HepG2 (cell line): Measurements from ENCODE around the gene POLR1E. TPM values are rescaled to one million over a fixed set of nuclear protein-coding genes. Genes with fewer than 3 reads are reported as not detected.

Experiments
- ATAC-seq: fragments of 200-7000 bp; cut with Tn5 transposase; 3 replicates; pipeline ENCODE4 v1.9.1; 2020; ENCODE audit warnings: mild to moderate bottlenecking, moderate library complexity
- BruUV-seq: library from RNA; stranded (reverse); fragments of 400-500 nt; replicated peaks from 2 replicates; lab custom pipeline; 2021; lab: Mats Ljungman, UMichigan
- CTCF ChIA-PET: fragments of 300-600 bp; formaldehyde crosslinking; extraction: SDS; loops from one replicate; lab custom pipeline; 2021; ENCODE audit warnings: low total read pairs, inconsistent platforms, low intra/inter-chr PET ratio; lab: Yijun Ruan, JAX
- POLR2A ChIA-PET: fragments of 350-600 bp; sonication (Branson Sonifier 250); formaldehyde crosslinking; loops from one replicate; lab custom pipeline; 2020; ENCODE audit warnings: antibody characterized with exemption, inconsistent platforms; lab: Yijun Ruan, JAX
- DNase-seq: peaks from one replicate; pipeline ENCODE4 v3.0.0-alpha.2; 2015; ENCODE audit warnings: low spot score
- FAIRE-seq: peaks from 3 replicates; lab custom pipeline; 2011; peaks lifted over from hg19 to GRCh38; lab: Jason Lieb, UNC
- H2AFZ ChIP-seq: one replicate; pipeline ENCODE4 v1.6.1; 2011; ENCODE audit warnings: low read length, inconsistent platforms
- H3K27ac ChIP-seq: fragments of 300-600 bp; 3 replicates; pipeline ENCODE4 v1.8.0; 2011; ENCODE audit warnings: mixed run types, mild to moderate bottlenecking, mixed read lengths, low read length, inconsistent platforms; ENCODE audit not compliant: insufficient read depth; ENCODE audit errors: extremely low read length
- H3K27me3 ChIP-seq, 2 experiments: fragments of 200-600 bp in 1 of 2; 2 replicates in 1 of 2; 3 replicates in 1 of 2; pipeline versions ENCODE4 v1.6.0 to v1.8.0; 2011; ENCODE audit warnings: low read length in 2 of 2, mild to moderate bottlenecking in 2 of 2, moderate library complexity in 2 of 2, inconsistent platforms in 1 of 2; ENCODE audit not compliant: insufficient read depth in 2 of 2, control insufficient read depth in 1 of 2
- H3K36me3 ChIP-seq, 2 experiments: fragments of 200-600 bp in 1 of 2; replicated peaks in 1 of 2; 2 replicates in 1 of 2; 3 replicates in 1 of 2; pipeline versions ENCODE4 v1.5.1 to v1.8.0; 2011; ENCODE audit warnings: low read length in 2 of 2, inconsistent platforms in 1 of 2; ENCODE audit not compliant: insufficient read depth in 2 of 2, control insufficient read depth in 1 of 2
- H3K4me1 ChIP-seq: 2 replicates; pipeline ENCODE4 v1.5.1; 2012; ENCODE audit warnings: low read length, inconsistent platforms; ENCODE audit not compliant: insufficient read depth
- H3K4me2 ChIP-seq: 2 replicates; pipeline ENCODE4 v1.6.0; 2011; ENCODE audit warnings: low read depth, low read length, inconsistent platforms
- H3K4me3 ChIP-seq, 3 experiments: fragments of 200-600 bp in 1 of 3; sonication (generic), shearing (Covaris generic) in 1 of 3; replicated peaks in 1 of 3; 2 replicates each; pipeline ENCODE4 v1.5.1; 2011 to 2016; ENCODE audit warnings: low read length in 3 of 3, inconsistent platforms in 2 of 3, low read depth in 2 of 3, mild to moderate bottlenecking in 2 of 3, control low read depth in 1 of 3, mixed read lengths in 1 of 3; ENCODE audit not compliant: insufficient read depth in 1 of 3
- H3K79me2 ChIP-seq: one replicate; pipeline ENCODE4 v1.6.1; 2011; ENCODE audit warnings: low read length, inconsistent platforms; ENCODE audit not compliant: insufficient read depth
- H3K9ac ChIP-seq: 2 replicates; pipeline ENCODE4 v1.6.0; 2011; ENCODE audit warnings: mild to moderate bottlenecking, low read depth, low read length, inconsistent platforms; ENCODE audit not compliant: insufficient read depth
- H3K9me3 ChIP-seq: 2 replicates; pipeline ENCODE4 v1.5.1; 2012; ENCODE audit warnings: mild to moderate bottlenecking, low read length
- H4K20me1 ChIP-seq: 2 replicates; pipeline ENCODE4 v1.6.0; 2011; ENCODE audit warnings: inconsistent platforms, mild to moderate bottlenecking, low read length, moderate library complexity; ENCODE audit not compliant: insufficient read depth
- KDM3A ChIP-seq: IDR thresholded peaks from 2 replicates; pipeline ENCODE4 v1.6.1; 2018; ENCODE audit warnings: low read depth, missing compliant biosample characterization
- MATR3 ChIP-seq: sonication (generic); formaldehyde crosslinking; IDR thresholded peaks from 2 replicates; pipeline ENCODE4 v1.4.0; 2020; ENCODE audit warnings: missing genetic modification reagents
- RFXANK ChIP-seq: IDR thresholded peaks from 2 replicates; pipeline ENCODE4 v1.6.1; 2016
- STAG1 ChIP-seq: sonication (generic); formaldehyde crosslinking; IDR thresholded peaks from 2 replicates; pipeline ENCODE4 v1.4.0; 2020; ENCODE audit warnings: missing genetic modification reagents
- TEAD3 ChIP-seq: optimal IDR thresholded peaks from 2 replicates; pipeline ENCODE3; 2016; ENCODE audit warnings: borderline replicate concordance
- THYN1 ChIP-seq: sonication (generic); formaldehyde crosslinking; IDR thresholded peaks from 2 replicates; pipeline ENCODE4 v1.8.1; 2023; ENCODE audit warnings: low read depth, mild to moderate bottlenecking, moderate library complexity, missing genetic modification reagents, borderline replicate concordance
- TOPORS ChIP-seq: sonication (generic); formaldehyde crosslinking; IDR thresholded peaks from 2 replicates; pipeline ENCODE4 v1.8.0; 2023; ENCODE audit warnings: mild to moderate bottlenecking, missing genetic modification reagents
- U2AF2 ChIP-seq: fragments of 200-400 bp; formaldehyde crosslinking; IDR thresholded peaks from 2 replicates; pipeline ENCODE4 v1.6.1; 2017; ENCODE audit warnings: low read depth, mild to moderate bottlenecking, low read length
- ZNF333 ChIP-seq: sonication (generic); formaldehyde crosslinking; IDR thresholded peaks from 2 replicates; pipeline ENCODE4 v1.4.0; 2020; ENCODE audit warnings: mild to moderate bottlenecking, missing genetic modification reagents, borderline replicate concordance
- ZNF33B ChIP-seq: sonication (generic); formaldehyde crosslinking; IDR thresholded peaks from 2 replicates; pipeline ENCODE4 v1.5.1; 2020; ENCODE audit warnings: mild to moderate bottlenecking, missing genetic modification reagents
- ZNF34 ChIP-seq: sonication (generic); formaldehyde crosslinking; IDR thresholded peaks from 2 replicates; pipeline ENCODE4 v1.4.0; 2020; ENCODE audit warnings: mild to moderate bottlenecking, missing genetic modification reagents, borderline replicate concordance
- WGBS: methylation state at CpG from one replicate; pipeline ENCODE4 v1.1.6; 2017; ENCODE audit warnings: low lambda C conversion rate; 5-methylcytosine and 5-hydroxymethylcytosine counted together
- in situ Hi-C: cut with HindIII; loops from 2 replicates; pipeline ENCODE4 v1.10.0; 2017; ENCODE audit warnings: low pct_unique_long_range_greater_than_20kb; ENCODE audit not compliant: extremely low pct_ligation_motif_present
- intact Hi-C: fragments of 100-400 bp; cut with micrococcal nuclease; formaldehyde crosslinking; loops from one replicate; pipeline ENCODE4 v1.10.0; 2022; ENCODE audit not compliant: unreplicated experiment
- polyA plus RNA-seq, 8 experiments: library from polyadenylated mRNA; depleted of rRNA in 3 of 8; stranded (reverse) in 7 of 8; unstranded in 1 of 8; fragments of >200 nt; fragmentation: Illumina TruSeq in 4 of 8; extraction: Trizol in 4 of 8; gene quantifications; 2 replicates each; pipeline versions ENCODE4 v1.2.1 to v1.2.3, GENCODE V29; 2011 to 2016; ENCODE audit warnings: low read depth in 4 of 8, missing spikeins in 1 of 8, mixed read lengths in 1 of 8; ENCODE audit not compliant: insufficient read depth in 1 of 8
- total RNA-seq, 5 experiments: library from RNA; depleted of rRNA; stranded (reverse); fragments of >200 nt; fragmentation: Illumina TruSeq; extraction: Trizol; gene quantifications; 2 replicates each; pipeline ENCODE4 v1.2.3, GENCODE V29; 2016; ENCODE audit warnings: low read depth in 1 of 5
- TF ChIP-seq, protein P1 (sequence below): sonication (generic); formaldehyde crosslinking; IDR thresholded peaks from 2 replicates; pipeline ENCODE4 v1.4.0; 2020; ENCODE audit warnings: low read depth, mild to moderate bottlenecking, missing genetic modification reagents

POLR1E gene
- total and polyA plus RNA-seq, 2 of the 13 experiments (the other 11 are each of a cell fraction or from before 2014, with no cell fraction given), result 23.0 to 37.8 TPM

DNA sequence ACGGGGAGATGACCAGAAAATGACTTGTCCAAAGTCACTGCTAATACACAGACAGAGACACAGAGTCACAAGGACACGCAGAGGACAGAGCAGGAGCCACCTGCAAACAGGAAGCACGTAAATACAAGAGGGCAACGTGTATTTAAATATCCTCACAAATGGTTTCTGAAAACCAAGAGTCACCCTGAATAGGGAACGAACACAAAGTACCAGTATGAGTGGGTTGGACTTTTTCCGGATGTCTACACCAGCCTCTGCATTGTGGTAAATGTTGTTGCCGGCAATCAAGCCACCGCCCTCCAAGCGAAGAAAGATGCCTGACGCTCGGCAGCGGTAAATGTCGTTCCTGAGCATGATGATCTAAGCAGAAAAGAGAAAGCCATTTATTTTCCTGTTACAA, 46.0 kb downstream of the POLR1E start:
- Histone ChIP-seq H4K20me1 (no peaks in the 10 kb centered on the region), H3K4me1 (no peaks in the 10 kb centered on the region), H3K36me3 (0 out of 5 replicates have a peak, but pooled peaks cover 0 to 1% of the 10 kb centered on the region in 2 experiments), H3K9ac (no peak overlapping the region), H2AFZ (no peak overlapping the region), H3K4me3 (no peak overlapping the region), H3K27me3 (no peaks in the 10 kb centered on the region), H3K9me3 (no peaks in the 10 kb centered on the region)
- ATAC-seq (no peak), DNase-seq (no peak)
- ChIA-PET CTCF (no interaction called here), POLR2A (no interaction called here)
- in situ Hi-C loops (no loop called here), intact Hi-C loops (no loop called here)
- TF ChIP-seq TOPORS (no peak), THYN1 (CRISPR knock-in tag) (no peak), ZNF33B (CRISPR knock-in tag) (no peak), U2AF2 (no peak), RFXANK (CRISPR knock-in tag) (no peak), KDM3A (no peak), STAG1 (no peak), ZNF333 (no peak), TEAD3 (no peak), MATR3 (CRISPR knock-in tag) (no peak), ZNF34 (CRISPR knock-in tag) (no peak)
- TF ChIP-seq, protein P1, sequence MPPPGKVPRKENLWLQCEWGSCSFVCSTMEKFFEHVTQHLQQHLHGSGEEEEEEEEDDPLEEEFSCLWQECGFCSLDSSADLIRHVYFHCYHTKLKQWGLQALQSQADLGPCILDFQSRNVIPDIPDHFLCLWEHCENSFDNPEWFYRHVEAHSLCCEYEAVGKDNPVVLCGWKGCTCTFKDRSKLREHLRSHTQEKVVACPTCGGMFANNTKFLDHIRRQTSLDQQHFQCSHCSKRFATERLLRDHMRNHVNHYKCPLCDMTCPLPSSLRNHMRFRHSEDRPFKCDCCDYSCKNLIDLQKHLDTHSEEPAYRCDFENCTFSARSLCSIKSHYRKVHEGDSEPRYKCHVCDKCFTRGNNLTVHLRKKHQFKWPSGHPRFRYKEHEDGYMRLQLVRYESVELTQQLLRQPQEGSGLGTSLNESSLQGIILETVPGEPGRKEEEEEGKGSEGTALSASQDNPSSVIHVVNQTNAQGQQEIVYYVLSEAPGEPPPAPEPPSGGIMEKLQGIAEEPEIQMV (CRISPR knock-in tag), result no peak
- TF ChIP-seq, all 625 proteins: peak for 0
- no TSS peak for BruUV-seq
- H3K4me2 ChIP-seq, result no peak overlapping the region
- no peak for FAIRE-seq
- 94% methylated on average over 13 of the region's 13 CpGs for WGBS
- no peak overlapping the region for H3K27ac ChIP-seq
- H3K79me2 ChIP-seq, result no peaks in the 10 kb centered on the region
